Central memory CD4-positive, alpha-beta T cell (primary cell): Measurements from ENCODE around the gene PLEKHB2.
A peak's percentile ranks its signal among the peaks of the same experiment; 100 is the strongest.
"Not testable (repeated sequence)": the region's sequence is repeated elsewhere in the genome, so short reads cannot be mapped to it uniquely, and the experiment has no call there.

ENCODE experiments used
- DNase-seq: peaks from one replicate; pipeline ENCODE4 v3.0.0; 2022

PLEKHB2 gene

DNA sequence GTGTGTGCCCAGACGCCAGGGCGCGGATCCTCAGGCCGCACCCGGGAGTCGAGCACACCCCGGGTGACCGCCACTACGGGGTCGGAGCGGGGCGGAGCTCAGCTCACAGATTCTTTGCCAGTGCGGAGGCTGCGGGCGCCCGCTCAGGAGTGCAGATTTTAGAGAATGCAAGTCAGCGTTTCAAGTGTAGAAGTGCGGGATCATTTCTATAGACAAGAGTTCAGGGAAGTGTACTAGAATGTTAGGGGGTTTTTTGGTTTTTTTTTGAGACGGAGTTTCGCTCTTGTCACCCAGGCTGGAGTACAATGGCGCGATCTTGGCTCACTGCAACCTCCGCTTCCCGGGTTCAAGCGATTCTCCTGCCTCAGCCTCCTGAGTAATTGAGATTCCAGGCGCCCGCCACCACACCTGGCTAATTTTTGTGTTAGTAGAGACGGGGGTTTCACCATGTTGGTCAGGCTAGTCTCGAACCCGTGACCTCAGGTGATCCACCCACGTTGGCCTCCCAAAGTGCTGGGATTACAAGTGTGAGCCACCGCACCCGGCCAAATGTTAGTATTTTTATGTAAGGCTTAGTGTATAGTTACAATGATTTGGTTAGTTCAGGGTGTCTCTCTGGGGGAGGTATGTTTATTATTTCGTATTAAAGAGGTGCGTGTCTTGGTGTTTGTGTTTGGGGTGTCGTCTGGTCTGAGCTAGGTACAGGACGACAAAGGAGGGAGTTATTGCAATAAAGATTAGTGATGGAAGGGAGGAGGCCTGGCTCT is 11.3 kb upstream of the PLEKHB2 start:
- no peak for DNase-seq

DNA sequence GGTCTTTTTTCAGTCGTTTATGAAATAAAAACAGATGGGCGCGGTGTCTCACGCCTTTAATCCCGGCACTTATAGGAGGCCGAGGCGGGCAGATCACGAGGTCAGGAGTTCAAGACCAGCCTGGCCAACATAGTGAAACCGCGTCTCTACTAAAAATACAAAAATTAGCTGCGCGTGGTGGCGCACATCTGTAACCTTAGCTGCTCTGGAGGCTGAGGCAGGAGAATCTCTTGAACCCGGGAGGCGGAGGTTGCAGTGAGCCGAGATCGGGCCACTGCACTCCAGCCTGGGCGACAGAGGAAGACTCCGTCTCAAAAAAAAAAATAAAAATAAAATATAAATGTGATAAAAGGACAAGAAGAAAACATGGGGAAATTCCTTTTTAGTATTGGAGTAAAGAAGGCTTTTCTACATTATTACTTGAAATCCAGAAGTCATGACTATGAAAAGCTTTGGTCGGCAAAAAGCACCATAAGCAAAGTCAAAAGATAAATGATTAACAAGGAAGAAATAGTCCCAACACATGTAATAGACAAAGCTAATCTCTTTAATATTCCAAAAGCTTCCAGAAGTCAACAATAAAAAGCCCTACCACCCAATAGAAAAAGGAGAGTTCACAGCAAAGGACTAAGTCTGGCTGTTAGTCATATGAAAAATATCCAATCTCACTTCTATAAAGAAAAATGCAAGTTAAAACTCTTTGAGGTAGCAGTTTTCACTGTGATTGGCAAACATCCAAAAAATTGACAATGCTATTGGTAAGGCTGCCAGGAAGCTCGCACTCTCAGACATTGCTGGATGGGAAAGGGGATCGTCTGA is 10.5 kb upstream of the PLEKHB2 start:
- no peak for DNase-seq

DNA sequence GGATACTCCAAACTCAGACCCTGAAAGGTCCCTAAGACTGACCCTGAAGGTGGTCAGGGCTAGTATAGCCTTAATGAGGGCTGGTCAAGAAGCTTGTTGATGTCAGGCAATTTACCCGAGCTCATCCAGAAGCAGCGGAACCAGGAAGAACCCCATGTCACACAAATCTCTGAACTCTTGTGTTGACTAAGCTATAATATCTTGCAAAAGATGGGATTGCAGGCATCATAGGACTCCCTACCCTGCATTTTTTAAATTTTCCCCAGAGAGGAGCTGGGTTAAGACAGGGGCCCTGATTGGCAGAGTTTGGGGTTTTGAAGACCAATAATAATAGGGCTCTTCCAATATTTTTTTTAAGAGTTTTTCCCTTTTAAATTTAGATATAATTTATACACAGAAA is 2.0 kb upstream of the PLEKHB2 start:
- no peak for DNase-seq

DNA sequence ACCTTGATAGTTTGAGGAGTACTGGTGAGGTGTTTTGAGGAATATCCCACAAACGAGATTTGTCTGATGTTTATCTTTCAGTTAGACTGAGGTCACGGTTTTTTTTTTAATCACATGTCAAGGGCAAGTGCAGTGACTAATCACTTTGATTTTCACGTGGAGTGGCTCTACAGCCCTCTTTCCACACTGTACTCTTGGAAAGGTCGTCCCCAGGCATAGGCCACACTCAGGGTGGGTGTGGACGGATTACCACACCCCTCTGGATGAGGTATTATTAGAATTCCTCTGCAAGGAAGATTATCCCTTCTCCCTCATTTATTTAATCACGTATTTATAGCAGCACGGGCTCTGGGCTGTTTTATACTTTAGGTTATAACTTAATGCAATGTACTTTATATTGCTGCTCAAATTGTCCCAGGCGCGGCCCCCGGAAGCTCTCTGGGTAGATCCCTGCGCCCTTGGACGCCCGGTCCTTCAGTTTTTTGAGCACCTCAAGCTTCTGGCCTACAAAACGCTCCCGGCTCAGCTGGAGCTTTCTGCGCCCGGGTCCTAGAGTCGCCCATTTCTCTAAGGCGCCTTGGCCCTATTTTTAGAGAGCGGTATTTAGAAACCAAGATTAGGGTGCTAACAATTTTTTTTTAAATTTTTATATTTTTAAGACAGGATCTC is 515 bp upstream of the PLEKHB2 start:
- peak; percentile 81 for DNase-seq

DNA sequence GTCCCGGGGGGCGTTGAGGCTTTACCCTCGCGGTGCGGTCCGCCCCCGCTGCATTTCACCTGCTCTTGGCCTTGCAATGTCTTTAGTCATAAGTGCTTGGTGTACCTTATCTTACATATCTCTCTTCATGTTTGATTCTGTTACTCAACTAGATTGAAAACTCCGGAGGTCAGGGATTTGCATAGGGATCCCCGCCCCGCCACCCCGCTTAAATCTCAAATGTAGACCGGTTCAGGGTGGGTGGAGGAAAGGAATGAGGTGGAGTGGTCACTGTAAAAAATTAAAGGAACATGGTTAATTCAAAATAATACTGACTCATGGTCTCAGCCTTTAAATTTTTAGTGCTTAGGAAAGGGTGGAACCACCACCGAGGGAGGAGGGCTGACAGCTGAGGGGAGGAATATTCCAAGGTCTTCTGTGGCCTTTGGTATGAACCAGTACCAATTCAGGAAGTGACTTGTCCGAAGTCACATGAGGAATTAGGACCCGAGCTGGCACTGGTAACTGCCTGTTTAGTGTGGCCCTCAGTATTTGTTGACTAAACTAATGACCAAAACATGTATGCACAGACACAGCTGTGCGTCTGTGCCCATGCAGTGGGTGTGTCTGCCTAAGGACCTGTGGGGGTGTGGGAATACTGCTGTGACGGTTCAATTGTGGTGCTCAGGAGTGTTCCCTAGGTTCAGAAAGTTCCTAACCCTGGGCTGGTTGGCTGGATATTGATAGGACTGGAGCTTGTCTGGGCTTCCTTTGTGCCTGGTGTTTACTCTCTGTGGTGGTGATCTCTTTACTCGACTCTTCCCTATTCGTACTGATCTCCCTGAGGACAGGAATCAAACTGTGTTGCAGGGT is 1.0 kb downstream of the PLEKHB2 start:
- DNase-seq = peak; percentile 4

DNA sequence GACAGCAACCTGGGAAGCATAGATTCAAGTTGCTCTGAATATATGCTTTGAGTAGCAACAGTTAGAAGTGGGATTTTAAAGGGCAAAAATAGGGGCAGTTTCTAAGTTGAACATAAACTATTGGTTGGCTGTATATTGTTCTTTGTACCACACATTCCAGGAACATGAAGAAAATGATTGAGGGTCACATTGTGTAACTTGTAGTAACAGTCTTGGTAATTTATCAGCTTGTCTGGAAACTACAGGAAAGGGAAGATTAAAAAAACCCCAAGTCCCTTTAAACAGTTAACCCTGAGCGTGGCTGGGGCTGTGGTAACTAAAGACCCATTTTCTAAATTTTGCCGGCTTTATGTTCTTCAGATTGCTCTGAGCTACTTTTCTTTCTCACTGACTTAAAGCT is 7.4 kb downstream of the PLEKHB2 start:
- no peak for DNase-seq

DNA sequence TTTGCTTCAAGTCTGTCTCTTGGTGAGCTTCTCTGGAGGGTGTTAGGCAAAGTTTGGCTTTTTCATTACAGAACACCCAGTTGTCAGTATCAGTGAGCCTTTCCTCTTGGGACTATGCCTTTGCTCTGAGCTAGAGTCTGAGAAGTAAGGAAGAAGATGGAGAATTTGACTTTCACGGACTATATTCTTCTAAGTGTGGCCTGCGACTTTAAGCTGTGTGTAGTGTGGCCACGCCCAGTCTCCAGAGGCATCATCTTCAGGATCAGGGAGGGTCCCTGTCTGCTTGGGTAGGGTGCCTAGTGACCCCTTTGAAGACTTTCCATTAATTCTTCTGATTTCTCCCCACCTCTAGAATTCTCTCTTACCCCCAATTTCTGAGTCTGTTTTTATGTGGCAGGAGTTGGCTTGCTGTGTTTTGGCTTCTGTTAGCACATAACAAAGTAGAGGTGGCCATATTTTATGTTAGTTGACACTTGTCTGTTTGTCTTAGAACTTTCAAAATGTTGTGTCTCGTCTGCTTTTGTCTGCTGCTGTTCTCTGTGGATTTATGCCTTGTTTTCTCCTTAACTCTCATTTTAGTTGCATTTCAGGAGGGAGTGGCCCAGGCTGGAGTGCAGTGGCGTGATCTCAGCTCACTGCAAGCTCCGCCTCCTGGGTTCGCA is 8.6 kb downstream of the PLEKHB2 start:
- DNase-seq = no peak

DNA sequence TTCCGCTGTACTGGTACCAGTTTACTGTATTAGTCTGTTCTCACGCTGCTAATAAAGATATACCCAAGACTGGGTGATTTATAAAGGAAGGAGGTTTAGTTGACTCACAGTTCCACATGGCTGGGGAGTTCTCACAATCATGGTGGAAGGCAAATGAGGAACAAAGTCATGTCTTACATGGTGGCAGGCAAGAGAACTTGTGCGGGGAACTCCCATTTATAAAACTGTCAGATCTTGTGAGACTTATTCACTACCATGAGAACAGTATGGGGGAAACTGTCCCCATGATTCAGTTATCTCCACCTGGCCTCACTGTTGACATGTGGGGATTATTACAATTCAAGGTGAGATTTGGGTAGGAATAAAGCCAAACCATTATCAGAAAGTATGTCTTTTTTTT is 9.8 kb downstream of the PLEKHB2 start:
- DNase-seq = not testable (repeated sequence)

DNA sequence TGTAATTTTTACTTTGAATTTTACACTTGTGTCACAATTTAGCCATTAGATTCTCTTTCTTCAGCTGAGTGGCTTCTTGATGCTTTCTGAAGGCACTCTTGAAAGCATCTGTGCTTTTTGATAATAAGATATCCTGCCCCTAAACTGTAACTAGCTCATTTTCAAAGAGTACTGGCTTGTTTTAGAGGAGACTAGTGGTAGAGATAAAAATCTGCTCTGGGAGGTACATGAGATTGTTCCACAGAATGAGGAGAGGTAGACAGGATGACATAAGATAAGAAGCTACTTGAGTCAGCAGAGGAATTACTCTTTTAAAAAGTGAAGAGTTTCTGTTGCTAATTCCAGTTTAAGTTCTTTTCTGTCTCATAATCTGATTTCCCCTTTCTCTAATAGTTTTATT is 10.6 kb downstream of the PLEKHB2 start:
- DNase-seq = no peak

DNA sequence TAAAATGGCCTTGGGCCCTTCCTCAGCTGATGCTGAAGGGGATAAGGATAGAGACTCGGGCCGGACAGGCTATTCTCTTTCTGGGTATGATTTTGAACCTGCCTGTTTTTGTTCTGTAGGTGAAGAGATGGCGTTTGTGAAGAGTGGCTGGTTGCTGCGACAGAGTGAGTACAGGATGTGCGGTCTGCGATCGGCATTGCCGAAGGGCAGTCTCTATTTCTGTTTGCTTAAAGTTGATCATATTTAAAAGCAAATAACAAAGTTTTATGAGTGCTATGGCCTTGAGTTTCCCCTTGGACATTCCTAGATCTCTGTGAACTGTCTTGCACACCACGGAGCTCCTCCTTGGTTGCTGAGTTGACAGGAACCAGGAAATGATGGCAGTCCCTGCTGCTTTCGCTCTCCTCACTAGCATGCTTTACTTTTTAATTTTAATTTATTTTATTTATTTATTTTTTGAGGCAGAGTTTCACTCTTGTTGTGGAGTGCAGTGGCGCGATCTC is 15.7 kb downstream of the PLEKHB2 start:
- no peak for DNase-seq

DNA sequence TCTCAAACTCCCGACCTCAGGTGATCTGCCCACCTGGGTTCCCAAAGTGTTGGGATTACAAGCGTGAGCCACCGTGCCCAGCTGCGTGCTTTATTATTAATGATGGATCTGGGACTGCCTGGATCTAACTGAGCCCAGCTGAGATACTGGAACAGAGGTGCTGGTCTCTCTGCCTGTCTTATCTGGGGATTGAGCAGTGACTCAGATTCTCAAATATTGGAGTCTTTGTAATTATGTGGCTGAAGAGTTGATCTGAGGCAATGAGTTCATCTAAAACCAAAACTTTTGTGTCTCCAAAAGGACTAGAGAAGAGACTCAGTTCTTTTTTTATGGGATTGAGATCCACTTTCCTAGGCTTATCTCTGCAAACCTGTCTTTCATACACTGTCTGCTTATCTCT is 16.3 kb downstream of the PLEKHB2 start:
- DNase-seq = no peak

DNA sequence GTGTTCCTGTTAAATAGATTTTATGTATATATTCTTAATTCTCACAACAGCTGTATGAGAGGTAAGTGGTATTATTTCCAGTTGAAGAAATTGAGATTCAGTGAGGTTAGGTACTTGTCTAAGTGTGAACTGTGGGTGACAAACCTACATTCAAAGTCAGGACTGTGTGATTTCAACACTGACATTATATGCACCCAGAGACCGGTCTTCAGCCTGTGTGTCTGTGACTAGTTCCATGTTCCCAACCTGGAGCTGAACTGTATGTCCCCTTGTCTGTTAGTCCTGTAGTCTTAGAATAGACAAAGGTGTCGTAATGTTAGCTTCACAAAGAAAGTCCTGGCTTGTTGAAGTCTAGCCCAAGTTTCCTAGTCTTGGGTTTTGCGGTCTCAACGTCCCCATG is 17.4 kb downstream of the PLEKHB2 start:
- no peak for DNase-seq

DNA sequence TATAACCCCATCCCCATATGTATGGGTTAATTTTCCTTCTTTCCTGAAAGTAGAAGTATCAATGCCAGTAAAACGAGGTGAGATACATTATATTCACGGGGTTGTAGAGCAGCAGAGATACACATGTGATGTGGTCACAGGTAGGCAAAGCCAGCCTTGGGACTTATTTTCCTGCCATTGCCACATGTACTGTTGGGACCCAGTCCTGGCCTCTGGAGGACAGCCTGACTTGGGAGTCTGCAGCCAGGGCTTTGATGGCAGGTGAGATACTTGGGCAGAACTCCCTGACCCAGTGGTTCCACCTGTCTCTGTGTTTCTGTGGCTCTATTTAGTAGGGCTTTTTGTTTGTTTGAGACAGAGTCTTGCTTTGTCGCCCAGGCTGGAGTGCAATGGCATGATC is 18.1 kb downstream of the PLEKHB2 start:
- no peak for DNase-seq

DNA sequence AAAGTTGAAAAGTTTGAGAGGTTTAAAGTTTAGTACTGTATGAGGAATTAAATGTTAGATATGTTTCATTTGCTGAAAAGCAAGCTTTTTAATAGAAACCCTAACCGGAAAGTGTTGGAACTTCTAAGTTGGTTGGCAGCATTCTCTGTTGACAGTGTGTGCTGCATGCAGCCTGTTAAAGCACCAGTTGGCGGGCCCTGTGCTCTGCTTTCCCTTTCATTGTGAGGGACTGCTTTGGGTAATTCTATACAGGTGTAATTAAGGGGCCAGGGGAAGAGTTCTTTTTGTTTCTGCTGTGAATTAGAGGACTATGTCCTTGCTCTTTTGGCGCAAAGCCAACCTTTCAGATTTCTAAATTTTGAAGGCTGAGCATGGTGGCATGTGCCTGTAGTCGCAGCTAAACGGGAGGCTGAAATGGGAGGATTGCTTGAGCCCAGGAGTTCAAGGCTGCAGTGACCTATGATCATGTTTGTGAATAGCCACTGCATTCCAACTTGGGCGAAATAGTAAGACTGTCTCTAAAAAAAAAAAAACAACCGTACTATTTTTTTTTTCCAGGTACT is 20.1 kb downstream of the PLEKHB2 start:
- DNase-seq = no peak

DNA sequence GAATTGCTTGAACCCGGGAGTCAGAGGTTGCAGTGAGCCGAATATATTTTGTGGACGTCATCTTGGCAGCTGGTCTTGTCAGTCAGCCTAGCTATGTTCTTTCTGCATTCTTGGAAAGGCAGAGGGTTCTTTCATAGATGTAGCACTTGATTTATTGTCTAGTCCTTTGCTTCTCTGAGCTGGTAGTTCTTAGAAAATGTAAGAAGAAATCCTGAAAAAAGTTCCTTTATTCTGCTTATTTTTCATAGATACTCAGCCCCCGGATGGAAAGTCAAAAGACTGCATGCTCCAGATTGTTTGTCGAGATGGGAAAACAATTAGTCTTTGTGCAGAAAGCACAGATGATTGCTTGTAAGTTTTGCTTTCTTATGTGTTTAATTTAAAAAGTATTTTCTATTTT is 21.3 kb downstream of the PLEKHB2 start:
- no peak for DNase-seq

DNA sequence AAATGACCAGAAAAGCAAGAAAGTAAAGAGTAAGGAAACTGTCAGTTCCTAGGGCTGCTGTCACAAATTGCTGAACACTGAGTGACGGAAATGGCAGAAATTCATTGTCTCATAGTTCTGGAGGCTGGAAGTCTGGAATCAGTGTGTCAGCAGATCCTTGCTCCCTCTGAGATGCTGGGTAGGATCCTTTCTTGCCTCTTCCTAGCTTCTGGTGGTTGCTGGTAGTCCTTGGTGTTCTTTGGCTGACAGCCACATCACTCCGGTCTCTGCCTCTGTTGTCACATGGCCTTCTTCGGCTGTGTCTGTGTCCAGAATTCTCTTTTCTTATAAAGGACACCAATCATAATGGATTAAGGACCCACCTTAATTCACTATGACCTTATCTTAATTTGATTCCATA is 21.9 kb downstream of the PLEKHB2 start:
- DNase-seq = no peak

DNA sequence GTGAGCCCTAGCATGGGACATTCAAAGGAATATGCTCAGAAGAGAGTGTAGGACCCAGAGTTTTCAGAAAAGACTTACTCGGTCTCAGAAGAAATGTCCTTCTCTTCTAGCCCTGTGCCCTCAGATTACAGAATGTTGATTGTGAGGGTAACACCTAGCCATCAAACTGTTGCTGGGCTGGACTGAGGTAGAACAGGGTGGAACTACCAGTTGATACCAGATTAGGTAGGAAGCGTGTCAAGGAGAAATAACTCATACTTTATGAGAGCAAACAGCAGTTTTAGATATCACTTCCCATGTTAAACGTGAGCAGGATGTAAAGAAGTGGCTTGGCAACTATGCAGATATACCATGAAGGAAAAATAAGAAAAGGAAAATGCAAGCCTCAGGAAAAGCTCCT is 22.8 kb downstream of the PLEKHB2 start:
- DNase-seq = no peak

DNA sequence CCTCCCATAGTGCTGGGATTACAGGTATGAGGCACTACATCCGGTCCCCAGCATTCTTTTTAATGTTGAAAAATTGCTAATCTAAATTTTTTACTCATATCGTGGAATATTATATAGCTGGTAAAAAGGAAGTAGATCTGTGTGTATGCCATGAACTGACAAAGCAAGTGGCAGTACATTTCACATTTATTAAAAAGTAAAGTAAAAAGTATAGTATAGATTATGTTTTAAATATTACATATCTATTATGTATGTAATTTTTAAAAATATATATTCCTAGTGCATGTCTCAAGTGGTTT is 25.1 kb downstream of the PLEKHB2 start:
- no peak for DNase-seq

DNA sequence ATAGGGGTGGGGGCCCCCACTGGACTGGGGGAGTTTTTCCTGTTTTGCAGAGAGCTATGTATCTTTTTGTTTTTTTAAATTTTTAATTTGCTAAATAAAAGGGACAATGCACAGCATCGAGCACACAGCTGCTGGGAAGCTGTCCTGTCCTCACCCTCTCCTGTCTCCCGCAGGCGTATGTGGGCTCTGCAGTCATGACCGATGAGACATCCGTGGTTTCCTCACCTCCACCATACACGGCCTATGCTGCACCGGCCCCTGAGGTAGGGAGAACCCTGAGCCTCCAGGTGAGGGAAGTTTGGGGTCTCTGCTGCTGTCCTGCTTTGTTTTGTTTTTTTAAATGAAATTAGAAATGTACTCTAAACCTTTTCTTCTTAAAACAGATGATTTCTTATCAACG is 27.6 kb downstream of the PLEKHB2 start:
- no peak for DNase-seq

DNA sequence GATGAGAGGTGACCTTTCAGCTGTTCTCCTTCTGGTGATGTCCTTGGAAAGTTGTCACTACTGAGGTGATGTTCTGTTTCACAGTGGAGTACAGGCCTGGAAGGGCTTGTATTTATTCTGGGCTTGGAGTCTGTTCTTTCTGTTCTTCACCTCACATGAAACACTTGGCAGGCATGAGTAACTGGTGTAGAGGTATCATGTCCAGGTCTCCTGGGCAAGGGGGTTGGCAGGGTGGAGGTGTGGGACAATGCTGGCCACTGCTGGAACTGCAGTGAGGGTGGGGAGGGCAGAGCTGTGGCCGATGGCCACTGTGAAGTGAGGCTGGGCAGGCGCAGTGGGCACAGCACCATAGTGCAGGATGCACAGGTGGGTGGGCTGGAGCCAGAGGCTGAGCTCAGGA is 35.4 kb downstream of the PLEKHB2 start:
- no peak for DNase-seq

DNA sequence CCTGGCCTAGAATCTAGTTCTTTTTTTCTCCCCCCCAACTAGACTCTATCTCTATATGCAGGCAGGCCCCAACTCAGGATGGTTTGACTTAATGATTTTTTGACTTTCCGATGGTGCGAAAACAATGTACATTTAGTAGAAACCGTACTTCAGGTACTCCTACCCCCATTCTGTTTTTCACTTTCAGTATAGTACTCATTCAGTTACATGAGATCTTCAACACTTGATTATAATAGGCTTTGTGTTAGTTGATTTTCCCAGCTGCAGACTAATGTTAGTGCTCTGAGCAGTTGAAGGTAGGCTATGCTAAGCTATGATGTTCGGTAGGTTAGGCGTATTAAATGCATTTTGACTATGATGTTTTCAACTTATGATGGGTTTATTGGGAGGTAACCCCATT is 37.7 kb downstream of the PLEKHB2 start:
- no peak for DNase-seq

DNA sequence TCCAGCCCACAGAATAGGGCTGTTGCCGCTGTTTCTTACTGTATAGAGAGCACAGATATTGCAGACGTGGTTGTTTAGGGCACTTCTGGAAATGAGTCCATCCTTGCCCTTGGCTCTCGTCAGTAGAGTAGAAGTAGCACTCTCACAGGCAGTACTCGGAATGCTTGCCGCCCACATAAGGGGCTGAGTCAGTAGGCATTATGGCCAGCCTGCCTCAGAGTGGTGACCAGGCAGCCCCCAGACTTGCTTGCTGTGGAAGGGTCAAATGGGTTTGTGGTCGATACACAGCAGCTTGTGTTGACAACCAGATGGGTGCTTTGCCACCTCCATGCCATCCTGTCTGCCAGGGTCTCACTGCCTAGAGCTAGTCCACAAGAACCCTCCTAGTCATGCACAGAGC is 38.7 kb downstream of the PLEKHB2 start:
- DNase-seq = no peak
